Measurements from ENCODE around the gene KIF18A. TPM values are rescaled to one million over a fixed set of nuclear protein-coding genes. Genes with fewer than 3 reads are reported as not detected.
A peak's percentile ranks its signal among the peaks of the same experiment; 100 is the strongest.

KIF18A gene
- total and polyA plus RNA-seq, 9 of the 15 experiments (the other 6 are each of a cell fraction or from before 2014, with no cell fraction given) = 15.1 to 36.1 (median 24.3) TPM

- TF ChIP-seq REST (IDR thresholded peaks at IDR 0.05; ENCODE audit: borderline replicate concordance) = no peak
- TF ChIP-seq REST (CRISPR knock-in tag; IDR thresholded peaks at IDR 0.05; ENCODE audit: low read depth) = no peak
- TF ChIP-seq HMG20B (CRISPR knock-in tag; IDR thresholded peaks at IDR 0.05) = no peak
- TF ChIP-seq ZNF354B (CRISPR knock-in tag; IDR thresholded peaks at IDR 0.05) = no peak
- 0 out of 2 replicates have a peak, but pooled peaks have one; percentile 60 for TF ChIP-seq ZNF24 (IDR thresholded peaks at IDR 0.05)
- no peak for TF ChIP-seq BMI1 (IDR thresholded peaks at IDR 0.05; ENCODE audit: low read length)
- TF ChIP-seq MAFF (IDR thresholded peaks at IDR 0.05; ENCODE audit: low read length) = no peak
- TF ChIP-seq SREBF2 (CRISPR knock-in tag; IDR thresholded peaks at IDR 0.05) = no peak
- no peak for TF ChIP-seq ZNF592 (IDR thresholded peaks at IDR 0.05)
- TF ChIP-seq HDAC1 (IDR thresholded peaks at IDR 0.05) = peak; percentile 79 to 88
- no peak for TF ChIP-seq ZNF507 (tag; conservative IDR thresholded peaks at IDR 0.05)
- TF ChIP-seq CBX5 (IDR thresholded peaks at IDR 0.05; ENCODE audit: borderline replicate concordance, low read depth) = 0 out of 2 replicates have a peak, but pooled peaks have one; percentile 20
- no peak for TF ChIP-seq STAT6 (CRISPR knock-in tag; IDR thresholded peaks at IDR 0.05)
- 0 out of 2 replicates have a peak, but pooled peaks have one; percentile 27 for TF ChIP-seq PML (IDR thresholded peaks at IDR 0.05; ENCODE audit: low read length)
These were observed 2.3 kb upstream of the KIF18A start (continued) for GRCh38 chr11:28110108-28110820.

All from K562 (cell line).